Measurements from ENCODE around the gene MAP1LC3B. TPM values are rescaled to one million over a fixed set of nuclear protein-coding genes. Genes with fewer than 3 reads are reported as not detected.

MAP1LC3B gene
- total and polyA plus RNA-seq, 12 donors = 47.0 to 161 (median 125) TPM

GRCh38 chr16:87350681-87351319 is 41.3 kb upstream of the MAP1LC3B start:
- Histone ChIP-seq H3K4me3 (peak overlapping the region in 2 of 10 donors; percentile 17 to 19), H3K9me3 (no peaks in the 10 kb centered on the region), H3K36me3 (peaks cover 0 to 62% (median 9%) of the 10 kb centered on the region in 9 donors), H3K27ac (no peak overlapping the region), H3K4me1 (peaks cover 0 to 20% (median 5%) of the 10 kb centered on the region in 9 donors), H3K27me3 (no peaks in the 10 kb centered on the region)
- 75 to 76% methylated on average over 23 of the region's 23 CpGs for WGBS, 2 donors
- no peak for TF ChIP-seq CTCF (IDR thresholded peaks at IDR 0.05)
- peak in 1 of 2 donors; percentile 14 for DNase-seq
- intact Hi-C loops (cut with DNase I) = no loop called here
- peak in 3 of 8 donors; percentile 22 to 43 (median 30) for ATAC-seq

DNA sequence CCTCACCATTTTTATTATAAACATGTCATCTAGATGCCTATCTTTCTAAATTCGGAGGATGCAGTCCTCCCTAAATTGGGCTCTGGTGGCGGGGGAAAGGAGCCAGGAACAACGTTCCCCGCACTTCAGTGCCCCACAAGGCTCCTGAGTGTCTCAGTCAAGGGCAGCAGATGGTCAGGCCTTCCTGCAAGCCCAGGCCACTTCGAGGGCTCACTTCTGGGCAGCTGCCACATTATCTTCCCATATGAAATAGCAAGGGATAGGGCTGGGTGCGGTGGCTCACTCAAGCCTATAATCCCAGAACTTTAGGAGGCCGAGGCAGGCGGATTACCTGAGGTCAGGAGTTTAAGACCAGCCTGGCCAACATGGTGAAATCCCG is 40.8 kb upstream of the MAP1LC3B start:
- no peak overlapping the region for H3K27ac ChIP-seq
- H3K9me3 ChIP-seq = no peaks in the 10 kb centered on the region
- ATAC-seq (no peak), DNase-seq (peak in 1 of 2 donors; percentile 9)
- H3K4me3 ChIP-seq = no peak overlapping the region
- no peak for TF ChIP-seq CTCF (IDR thresholded peaks at IDR 0.05)
- H3K27me3 ChIP-seq = no peaks in the 10 kb centered on the region
- intact Hi-C loops (cut with DNase I) = no loop called here
- peaks cover 0 to 24% (median 8%) of the 10 kb centered on the region in 9 donors for H3K4me1 ChIP-seq
- WGBS, 2 donors = 64 to 67% methylated on average over 9 of the region's 9 CpGs
- H3K36me3 ChIP-seq = peaks cover 0 to 57% (median 7%) of the 10 kb centered on the region in 9 donors

DNA sequence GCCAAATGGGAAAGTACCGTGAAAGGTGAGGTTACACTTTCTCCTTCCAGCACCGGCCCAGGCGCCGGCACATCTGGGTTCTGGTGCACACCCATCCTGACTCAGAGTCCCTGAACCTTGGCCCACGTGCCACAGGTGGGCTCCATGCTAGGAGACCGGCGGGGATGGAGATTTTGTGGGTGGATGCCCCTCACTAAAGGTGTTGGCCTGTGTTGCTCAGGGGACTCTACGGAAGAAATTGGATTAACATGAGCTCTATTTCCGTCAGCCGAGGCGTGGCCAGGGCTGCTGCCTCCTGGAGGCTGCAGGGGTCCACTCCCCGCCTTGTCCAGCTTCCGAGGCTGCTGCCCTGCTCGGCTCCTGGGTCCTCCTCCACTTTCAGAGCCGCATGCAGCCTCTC is 39.3 kb upstream of the MAP1LC3B start:
- intact Hi-C loops (cut with DNase I) = no loop called here
- no peak for DNase-seq
- Histone ChIP-seq H3K4me3 (no peak overlapping the region), H3K4me1 (peaks cover 0 to 24% (median 9%) of the 10 kb centered on the region in 9 donors), H3K9me3 (no peaks in the 10 kb centered on the region), H3K27me3 (no peaks in the 10 kb centered on the region), H3K27ac (no peak overlapping the region), H3K36me3 (peaks cover 0 to 62% (median 7%) of the 10 kb centered on the region in 9 donors)
- WGBS, 2 donors = 95 to 96% methylated on average over 15 of the region's 15 CpGs
- no peak for TF ChIP-seq CTCF (IDR thresholded peaks at IDR 0.05)
- no peak for ATAC-seq

GRCh38 chr16:87353613-87354012 is 38.5 kb upstream of the MAP1LC3B start:
- no peak for ATAC-seq
- no peak for TF ChIP-seq CTCF (IDR thresholded peaks at IDR 0.05)
- intact Hi-C loops (cut with DNase I) = no loop called here
- H3K4me3 ChIP-seq = no peak overlapping the region
- WGBS, 2 donors = 93 to 95% methylated on average over 17 of the region's 17 CpGs
- no peak for DNase-seq
- H3K4me1 ChIP-seq = peaks cover 0 to 26% (median 9%) of the 10 kb centered on the region in 9 donors
- peaks cover 0 to 65% (median 13%) of the 10 kb centered on the region in 9 donors for H3K36me3 ChIP-seq
- no peak overlapping the region for H3K27ac ChIP-seq
- H3K27me3 ChIP-seq = no peaks in the 10 kb centered on the region
- no peaks in the 10 kb centered on the region for H3K9me3 ChIP-seq
